Hepatic stellate cell (primary cell): ENCODE measurements around the gene TXNDC11.

Experiments
- DNase-seq: peaks from one replicate; pipeline ENCODE4 v3.0.0; 2011; ENCODE audit warnings: low spot score

The TXNDC11 gene

GRCh38 chr16:11750056-11750455 is 7.4 kb upstream of the TXNDC11 start:
- no peak for DNase-seq

GRCh38 chr16:11748404-11749254 is 6.0 kb upstream of the TXNDC11 start:
- no peak for DNase-seq

- DNase-seq: no peak
Observed at GRCh38 chr16:11747949-11748403, 5.3 kb upstream of the TXNDC11 start.

- no peak for DNase-seq
Observed at GRCh38 chr16:11744075-11744470, 1.4 kb upstream of the TXNDC11 start.

- DNase-seq: no peak
Observed at GRCh38 chr16:11743308-11744074, 834 bp upstream of the TXNDC11 start.

GRCh38 chr16:11742093-11742535 is 543 bp downstream of the TXNDC11 start:
- peak; percentile 20 for DNase-seq

GRCh38 chr16:11740567-11740966 is 2.1 kb downstream of the TXNDC11 start:
- DNase-seq: no peak

GRCh38 chr16:11738742-11739544 is 3.7 kb downstream of the TXNDC11 start:
- DNase-seq: no peak

- no peak for DNase-seq
Observed at GRCh38 chr16:11737713-11738112, 4.9 kb downstream of the TXNDC11 start.

- DNase-seq: no peak
Observed at GRCh38 chr16:11736903-11737302, 5.8 kb downstream of the TXNDC11 start.

GRCh38 chr16:11735787-11736186 is 6.9 kb downstream of the TXNDC11 start:
- DNase-seq: no peak

GRCh38 chr16:11734653-11735043 is 8.0 kb downstream of the TXNDC11 start:
- no peak for DNase-seq

GRCh38 chr16:11734025-11734652 is 8.5 kb downstream of the TXNDC11 start:
- DNase-seq: no peak

GRCh38 chr16:11731222-11731621 is 11.4 kb downstream of the TXNDC11 start:
- DNase-seq: no peak

- no peak for DNase-seq
Observed at GRCh38 chr16:11729787-11730186, 12.9 kb downstream of the TXNDC11 start.

- DNase-seq: no peak
Observed at GRCh38 chr16:11727796-11728543, 14.7 kb downstream of the TXNDC11 start.

GRCh38 chr16:11726008-11726407 is 16.6 kb downstream of the TXNDC11 start:
- DNase-seq: no peak

- no peak for DNase-seq
Observed at GRCh38 chr16:11725457-11725856, 17.2 kb downstream of the TXNDC11 start.

- no peak for DNase-seq
Observed at GRCh38 chr16:11722468-11722808, 20.2 kb downstream of the TXNDC11 start.

- DNase-seq: no peak
Observed at GRCh38 chr16:11721781-11722467, 20.7 kb downstream of the TXNDC11 start.

- DNase-seq: no peak
Observed at GRCh38 chr16:11719762-11720161, 22.9 kb downstream of the TXNDC11 start.
